Cardiac fibroblast (primary cell): ENCODE results near the gene AGFG2.
A peak's percentile ranks its signal among the peaks of the same experiment; 100 is the strongest.
"Not testable (repeated sequence)": the region's sequence is repeated elsewhere in the genome, so short reads cannot be mapped to it uniquely, and the experiment has no call there.

Experiments
- DNase-seq, 2 donors: peaks; one replicate each; pipeline versions ENCODE4 v3.0.0 to v3.0.0-alpha.2; 2010; ENCODE audit warnings: low read depth in 2 of 2
- H3K4me3 ChIP-seq, 2 donors: replicated peaks in 1 of 2; 1 replicate in 1 of 2; 2 replicates in 1 of 2; pipeline ENCODE4 v1.5.1; 2011; ENCODE audit warnings: low read depth in 2 of 2, low read length in 2 of 2, mild to moderate bottlenecking in 2 of 2, moderate library complexity in 1 of 2
- TF ChIP-seq, protein P1 (sequence below): IDR thresholded peaks from one replicate; pipeline ENCODE4 v1.5.1; 2011; ENCODE audit warnings: low read depth, mild to moderate bottlenecking, low read length, inconsistent platforms

The AGFG2 gene

DNA sequence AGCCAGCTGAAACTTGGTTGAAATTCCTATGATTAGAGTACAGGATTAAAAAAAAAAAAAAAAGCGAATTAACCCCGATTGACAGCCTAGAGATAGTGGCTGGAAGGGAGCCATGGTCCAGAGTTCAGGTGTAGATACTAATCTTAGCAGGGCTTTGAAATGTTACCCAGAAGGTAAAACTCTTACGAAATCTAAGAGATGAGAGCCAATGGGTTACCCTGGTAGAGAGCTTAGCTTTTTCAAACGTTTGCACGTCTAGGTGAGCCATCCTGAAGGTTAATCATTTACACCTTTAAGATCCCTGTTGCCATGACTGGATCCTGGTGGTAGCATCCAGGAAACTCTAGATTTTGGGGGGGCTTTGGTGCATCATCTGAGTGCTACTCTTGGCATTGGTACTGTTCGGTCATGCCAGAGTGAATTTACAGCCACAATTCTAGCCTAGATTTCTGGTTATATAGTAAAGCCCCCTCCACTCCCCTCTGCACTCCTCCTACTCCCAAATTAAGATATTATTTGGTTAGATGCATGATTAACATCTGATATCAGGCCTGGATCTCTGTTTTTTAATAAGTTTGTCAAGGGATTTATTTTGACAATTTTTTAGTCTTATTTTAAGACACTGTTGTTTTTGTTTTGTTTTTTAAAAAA lies 1.2 kb downstream of the AGFG2 start:
- H3K4me3 ChIP-seq, result peak overlapping the region; percentile 73 to 81
- DNase-seq, result no peak
- TF ChIP-seq, protein P1, sequence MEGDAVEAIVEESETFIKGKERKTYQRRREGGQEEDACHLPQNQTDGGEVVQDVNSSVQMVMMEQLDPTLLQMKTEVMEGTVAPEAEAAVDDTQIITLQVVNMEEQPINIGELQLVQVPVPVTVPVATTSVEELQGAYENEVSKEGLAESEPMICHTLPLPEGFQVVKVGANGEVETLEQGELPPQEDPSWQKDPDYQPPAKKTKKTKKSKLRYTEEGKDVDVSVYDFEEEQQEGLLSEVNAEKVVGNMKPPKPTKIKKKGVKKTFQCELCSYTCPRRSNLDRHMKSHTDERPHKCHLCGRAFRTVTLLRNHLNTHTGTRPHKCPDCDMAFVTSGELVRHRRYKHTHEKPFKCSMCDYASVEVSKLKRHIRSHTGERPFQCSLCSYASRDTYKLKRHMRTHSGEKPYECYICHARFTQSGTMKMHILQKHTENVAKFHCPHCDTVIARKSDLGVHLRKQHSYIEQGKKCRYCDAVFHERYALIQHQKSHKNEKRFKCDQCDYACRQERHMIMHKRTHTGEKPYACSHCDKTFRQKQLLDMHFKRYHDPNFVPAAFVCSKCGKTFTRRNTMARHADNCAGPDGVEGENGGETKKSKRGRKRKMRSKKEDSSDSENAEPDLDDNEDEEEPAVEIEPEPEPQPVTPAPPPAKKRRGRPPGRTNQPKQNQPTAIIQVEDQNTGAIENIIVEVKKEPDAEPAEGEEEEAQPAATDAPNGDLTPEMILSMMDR, result no peak

- DNase-seq, H3K4me3 ChIP-seq: not testable (repeated sequence)
Measured at GRCh38 chr7:100541309-100541708, 2.3 kb downstream of the AGFG2 start.

DNA sequence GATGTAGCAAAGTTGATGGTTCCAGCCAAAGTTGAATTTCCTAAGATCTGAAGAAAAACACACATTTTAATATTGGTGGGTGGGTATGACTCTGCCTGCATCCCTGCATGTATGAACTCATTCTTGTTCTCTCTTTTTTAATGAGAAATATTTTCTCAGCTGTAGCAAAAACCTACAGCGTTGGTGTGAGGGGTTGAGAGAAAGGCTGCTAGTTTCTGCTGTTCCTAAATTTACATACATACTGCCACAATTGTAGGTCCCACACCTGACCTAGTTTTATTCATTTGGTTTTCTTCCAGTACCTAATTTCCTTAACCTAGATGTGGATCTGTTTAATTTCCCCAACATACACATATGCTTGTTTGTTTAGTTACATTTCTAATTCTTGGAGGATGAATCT lies 4.6 kb downstream of the AGFG2 start:
- DNase-seq, result no peak
- no peak overlapping the region for H3K4me3 ChIP-seq
- TF ChIP-seq, protein P1, result no peak

GRCh38 chr7:100544386-100544785 lies 5.4 kb downstream of the AGFG2 start:
- TF ChIP-seq, protein P1, result no peak
- DNase-seq, result no peak
- H3K4me3 ChIP-seq, result no peak overlapping the region

- H3K4me3 ChIP-seq, result no peak overlapping the region
- TF ChIP-seq, protein P1, result no peak
- peak; percentile 41 to 56 for DNase-seq
Measured at GRCh38 chr7:100544967-100545359, 6.0 kb downstream of the AGFG2 start.

- DNase-seq, result peak; percentile 90 to 93
- TF ChIP-seq, protein P1, result peak; percentile 4
- H3K4me3 ChIP-seq, result no peak overlapping the region
Measured at GRCh38 chr7:100545360-100546128, 6.5 kb downstream of the AGFG2 start.

- DNase-seq, result peak in 1 of 2 donors; percentile 41
- TF ChIP-seq, protein P1, result no peak
- no peak overlapping the region for H3K4me3 ChIP-seq
Measured at GRCh38 chr7:100546129-100546925, 7.3 kb downstream of the AGFG2 start.
